H1 (cell line): ENCODE measurements around the gene SVOPL. TPM values are rescaled to one million over a fixed set of nuclear protein-coding genes. Genes with fewer than 3 reads are reported as not detected.

Experiments
- CTCF ChIA-PET: fragments of 300-600 bp; sonication (Branson Sonifier 250); formaldehyde crosslinking; loops from one replicate; lab custom pipeline; 2021; ENCODE audit not compliant: partially characterized antibody; lab: Charles Lee
- POLR2A ChIA-PET: fragments of 300-600 bp; sonication (Branson Sonifier 250); formaldehyde crosslinking; loops from one replicate; lab custom pipeline; 2021; ENCODE audit warnings: inconsistent platforms; ENCODE audit not compliant: partially characterized antibody; lab: Charles Lee
- DNase-seq, 2 experiments: peaks; one replicate each; pipeline versions ENCODE4 v3.0.0 to v3.0.0-alpha.2; 2010 to 2022; ENCODE audit warnings: low spot score in 2 of 2, low read depth in 1 of 2, mixed read lengths in 1 of 2
- FAIRE-seq: peaks from 2 replicates; lab custom pipeline; 2011; peaks lifted over from hg19 to GRCh38; lab: Jason Lieb, UNC
- H2AFZ ChIP-seq: 2 replicates; pipeline ENCODE4 v1.8.1; 2012; ENCODE audit warnings: low read length, inconsistent platforms
- H2AK5ac ChIP-seq: 2 replicates; pipeline ENCODE4 v1.6.1; 2013; ENCODE audit warnings: low read depth, low read length
- H2BK120ac ChIP-seq: replicated peaks from 2 replicates; pipeline ENCODE3; 2013; ENCODE audit warnings: low read depth, low read length, inconsistent platforms
- H2BK12ac ChIP-seq: 2 replicates; pipeline ENCODE4 v1.6.1; 2013; ENCODE audit warnings: low read depth, low read length
- H2BK15ac ChIP-seq: 2 replicates; pipeline ENCODE4 v1.6.1; 2013; ENCODE audit warnings: low read length
- H2BK20ac ChIP-seq: 2 replicates; pipeline ENCODE4 v1.6.1; 2013; ENCODE audit warnings: low read length
- H2BK5ac ChIP-seq: 2 replicates; pipeline ENCODE4 v1.6.1; 2013; ENCODE audit warnings: low read depth, low read length
- H3K14ac ChIP-seq: 2 replicates; pipeline ENCODE4 v1.6.1; 2013; ENCODE audit warnings: inconsistent platforms; ENCODE audit not compliant: insufficient read length
- H3K18ac ChIP-seq: 2 replicates; pipeline ENCODE4 v1.6.1; 2013; ENCODE audit warnings: low read length; ENCODE audit errors: extremely low read depth
- H3K23ac ChIP-seq: 2 replicates; pipeline ENCODE4 v1.6.1; 2013; ENCODE audit warnings: inconsistent platforms; ENCODE audit not compliant: insufficient read length
- H3K23me2 ChIP-seq: 2 replicates; pipeline ENCODE4 v1.6.1; 2013; ENCODE audit warnings: low read depth, low read length
- H3K27ac ChIP-seq: 2 replicates; pipeline ENCODE4 v1.6.1; 2011; ENCODE audit warnings: low read depth, low read length, inconsistent platforms
- H3K27me3 ChIP-seq, 4 experiments: replicated peaks in 1 of 4; 1 replicate in 1 of 4; 2 replicates in 3 of 4; pipeline versions ENCODE4 v1.6.1 to v1.8.1; 2011 to 2013; ENCODE audit warnings: low read length in 3 of 4, mild to moderate bottlenecking in 3 of 4, inconsistent platforms in 2 of 4, mixed read lengths in 2 of 4, moderate library complexity in 1 of 4; ENCODE audit not compliant: control insufficient read depth in 3 of 4, insufficient read depth in 3 of 4; ENCODE audit errors: extremely low read depth in 1 of 4
- H3K36me3 ChIP-seq, 4 experiments: 2 replicates each; pipeline versions ENCODE4 v1.6.1 to v1.8.1; 2011 to 2013; ENCODE audit warnings: mild to moderate bottlenecking in 4 of 4, low read length in 3 of 4, moderate library complexity in 2 of 4, control low read depth in 1 of 4, inconsistent platforms in 1 of 4; ENCODE audit not compliant: insufficient read depth in 4 of 4, control insufficient read depth in 2 of 4
- H3K4ac ChIP-seq: replicated peaks from 2 replicates; pipeline ENCODE3; 2013; ENCODE audit warnings: low read length, low read depth, mixed read lengths, inconsistent platforms; ENCODE audit not compliant: insufficient read length
- H3K4me1 ChIP-seq, 4 experiments: replicated peaks in 1 of 4; 1 replicate in 1 of 4; 2 replicates in 3 of 4; pipeline versions ENCODE4 v1.6.1 to v1.8.1; 2011 to 2013; ENCODE audit warnings: low read length in 3 of 4, inconsistent platforms in 2 of 4, mixed read lengths in 1 of 4; ENCODE audit not compliant: insufficient read depth in 4 of 4, control insufficient read depth in 3 of 4
- H3K4me2 ChIP-seq, 2 experiments: 2 replicates each; pipeline versions ENCODE4 v1.6.1 to v1.8.1; 2011 to 2013; ENCODE audit warnings: low read depth in 2 of 2, low read length in 2 of 2, control low read depth in 1 of 2, inconsistent platforms in 1 of 2, mild to moderate bottlenecking in 1 of 2; ENCODE audit not compliant: insufficient read depth in 1 of 2
- H3K4me3 ChIP-seq, 4 experiments: fragments of 200-600, 300-600 bp in 1 of 4; sonication (generic), shearing (Covaris generic), sonication (Bioruptor Twin) in 1 of 4; 2 replicates each; pipeline versions ENCODE4 v1.5.1 to v1.8.1; 2011 to 2016; ENCODE audit warnings: low read length in 4 of 4, low read depth in 3 of 4, control low read depth in 2 of 4, inconsistent platforms in 2 of 4, mild to moderate bottlenecking in 2 of 4, mixed read lengths in 1 of 4, moderate library complexity in 1 of 4; ENCODE audit not compliant: insufficient read depth in 2 of 4; ENCODE audit errors: extremely low read depth in 1 of 4
- H3K56ac ChIP-seq: replicated peaks from 2 replicates; pipeline ENCODE3; 2013; ENCODE audit warnings: low read depth, mild to moderate bottlenecking, mixed read lengths, low read length, inconsistent platforms; ENCODE audit not compliant: insufficient read length
- H3K79me1 ChIP-seq: 2 replicates; pipeline ENCODE4 v1.6.1; 2013; ENCODE audit warnings: low read depth, low read length, control low read depth
- H3K79me2 ChIP-seq, 2 experiments: 2 replicates each; pipeline versions ENCODE4 v1.6.1 to v1.8.1; 2012 to 2013; ENCODE audit warnings: low read length in 2 of 2, mild to moderate bottlenecking in 2 of 2, inconsistent platforms in 1 of 2; ENCODE audit not compliant: insufficient read depth in 2 of 2, control insufficient read depth in 1 of 2
- H3K9ac ChIP-seq, 4 experiments: replicated peaks in 1 of 4; 1 replicate in 1 of 4; 2 replicates in 3 of 4; pipeline versions ENCODE4 v1.6.1 to v1.8.1; 2011 to 2013; ENCODE audit warnings: low read depth in 3 of 4, low read length in 3 of 4, control low read depth in 2 of 4, mild to moderate bottlenecking in 2 of 4, moderate library complexity in 2 of 4, inconsistent platforms in 1 of 4; ENCODE audit errors: extremely low read depth in 1 of 4
- H3K9me3 ChIP-seq, 2 experiments: 2 replicates each; pipeline versions ENCODE4 v1.6.1 to v1.8.1; 2012 to 2013; ENCODE audit warnings: mild to moderate bottlenecking in 2 of 2, moderate library complexity in 2 of 2, control low read depth in 1 of 2, inconsistent platforms in 1 of 2, low read depth in 1 of 2, low read length in 1 of 2, mixed read lengths in 1 of 2; ENCODE audit not compliant: insufficient read depth in 2 of 2
- H4K20me1 ChIP-seq, 2 experiments: replicated peaks in 1 of 2; 2 replicates each; pipeline versions ENCODE3 to v1.8.1; 2011 to 2013; ENCODE audit warnings: inconsistent platforms in 2 of 2, low read length in 2 of 2, mild to moderate bottlenecking in 1 of 2; ENCODE audit not compliant: insufficient read depth in 2 of 2, control insufficient read depth in 1 of 2
- H4K5ac ChIP-seq: 2 replicates; pipeline ENCODE4 v1.6.1; 2013; ENCODE audit warnings: low read length, low read depth, mixed read lengths, inconsistent platforms; ENCODE audit not compliant: insufficient read length
- H4K8ac ChIP-seq: 2 replicates; pipeline ENCODE4 v1.8.0; 2013; ENCODE audit warnings: mild to moderate bottlenecking, moderate library complexity, low read length, inconsistent platforms; ENCODE audit not compliant: insufficient read depth; ENCODE audit errors: extremely low read depth
- H4K91ac ChIP-seq: replicated peaks from 2 replicates; pipeline ENCODE3; 2013; ENCODE audit warnings: low read length, mixed read lengths, inconsistent platforms; ENCODE audit not compliant: insufficient read length
- E2F6 ChIP-seq: IDR thresholded peaks from 2 replicates; pipeline ENCODE4 v1.6.1; 2012; ENCODE audit warnings: inconsistent platforms
- POU5F1 ChIP-seq: IDR thresholded peaks from 2 replicates; pipeline ENCODE4 v1.6.1; 2011; ENCODE audit warnings: low read depth, mild to moderate bottlenecking, low read length, moderate library complexity
- SIN3A ChIP-seq, 2 experiments: IDR thresholded peaks in 1 of 2; conservative IDR thresholded peaks in 1 of 2; 2 replicates each; pipeline ENCODE4 v1.6.1; 2011 to 2012; ENCODE audit warnings: low read length in 2 of 2, improper control_type of control experiment in 1 of 2, low read depth in 1 of 2, mild to moderate bottlenecking in 1 of 2
- WGBS, 2 experiments: shearing (Covaris generic) in 1 of 2; methylation state at CpG; one replicate each; pipeline versions ENCODE4 v1.1.6 to v1.1.7; 2013 to 2015; ENCODE audit warnings: low lambda C conversion rate in 2 of 2, mixed read lengths in 2 of 2, inconsistent platforms in 1 of 2, low coverage in 1 of 2, missing lambda C conversion rate in 1 of 2; ENCODE audit not compliant: insufficient replicate concordance in 2 of 2, insufficient coverage in 1 of 2, insufficient read length in 1 of 2; ENCODE audit errors: extremely low coverage in 1 of 2, missing lambda C conversion rate in 1 of 2; 5-methylcytosine and 5-hydroxymethylcytosine counted together
- polyA plus RNA-seq, 7 experiments: library from polyadenylated mRNA; depleted of rRNA in 3 of 7; stranded (reverse) in 5 of 7; unstranded in 2 of 7; fragments of >200 nt in 5 of 7; fragments of 200-250 nt in 2 of 7; gene quantifications; 1 replicate in 5 of 7; 2 replicates in 1 of 7; 4 replicates in 1 of 7; pipeline versions ENCODE4 v1.2.1 to v1.2.3, GENCODE V29; 2011 to 2013; ENCODE audit warnings: missing spikeins in 2 of 7, mixed read lengths in 2 of 7
- total RNA-seq: library from RNA; stranded (reverse); fragmentation: NEBNext Ultra II Directional; extraction: Animal tissue kit (Norgen Biotek cat#: 25700); gene quantifications from 2 replicates; pipeline ENCODE4 v1.2.1, GENCODE V29; 2021

The SVOPL gene
- total and polyA plus RNA-seq, 2 of the 8 experiments (the other 6 are each of a cell fraction or from before 2014, with no cell fraction given) = 1.1 to 1.4 TPM

- Histone ChIP-seq H3K36me3 (no peaks in the 10 kb centered on the region), H3K14ac (no peak overlapping the region), H3K27ac (no peak overlapping the region), H3K79me1 (no peaks in the 10 kb centered on the region), H3K56ac (no peak overlapping the region), H2AFZ (no peak overlapping the region), H2AK5ac (no peak overlapping the region), H2BK120ac (no peak overlapping the region), H4K91ac (no peak overlapping the region), H2BK12ac (no peak overlapping the region), H4K5ac (no peak overlapping the region)
- 100% methylated on average over 1 of the region's 2 CpGs; no CpG with 5 or more reads in 1 of the 2 experiments for WGBS, 2 experiments
- no peak for TF ChIP-seq E2F6
- no peak for TF ChIP-seq SIN3A (conservative IDR thresholded peaks at IDR 0.05 in 1 of 2, IDR thresholded peaks at IDR 0.05 in 1 of 2; ENCODE audit: low read depth in 1 of 2, low read length in 2 of 2)
- TF ChIP-seq POU5F1 = no peak
- TF ChIP-seq, all 59 proteins: peak for 0
- Histone ChIP-seq H3K4ac (no peak overlapping the region), H3K23me2 (no peaks in the 10 kb centered on the region), H3K4me3 (no peak overlapping the region), H3K27me3 (no peaks in the 10 kb centered on the region), H3K79me2 (no peaks in the 10 kb centered on the region), H2BK15ac (no peak overlapping the region), H3K4me1 (no peaks in the 10 kb centered on the region; a peak in 1 of 7 replicates), H4K8ac (no peak overlapping the region), H2BK20ac (no peak overlapping the region), H3K23ac (no peak overlapping the region), H3K9me3 (no peaks in the 10 kb centered on the region), H2BK5ac (no peak overlapping the region), H3K4me2 (no peak overlapping the region), H4K20me1 (no peaks in the 10 kb centered on the region), H3K9ac (no peak overlapping the region), H3K18ac (no peak overlapping the region)
- no peak for FAIRE-seq
- ChIA-PET CTCF (interaction anchor here (0.8 to 1.0 kb wide), 2 partner anchors 11 to 41 kb away, joined by 3 to 4 read pairs; no protein-coding TSS in a partner anchor), POLR2A (no interaction called here)
- no peak for DNase-seq
Observed at GRCh38 chr7:138632384-138632783, 68.8 kb downstream of the SVOPL start.
